ENCODE data around the gene ARL15.

Gene ARL15

GRCh38 chr5:54084696-54085095 is 225.7 kb downstream of the ARL15 start:
- DNase-seq: no peak
- Histone ChIP-seq H3K27me3 (replicated peaks) (no peaks in the 10 kb centered on the region), H3K27ac (no peak overlapping the region), H3K4me3 (ENCODE audit: low read depth, low read length) (no peak overlapping the region), H3K36me3 (replicated peaks) (no peaks in the 10 kb centered on the region)
- in situ Hi-C loops (cut with HindIII; ENCODE audit: low pct_ligation_motif_present, low sequenced_read_pairs): no loop called here
- TF ChIP-seq, protein P1, sequence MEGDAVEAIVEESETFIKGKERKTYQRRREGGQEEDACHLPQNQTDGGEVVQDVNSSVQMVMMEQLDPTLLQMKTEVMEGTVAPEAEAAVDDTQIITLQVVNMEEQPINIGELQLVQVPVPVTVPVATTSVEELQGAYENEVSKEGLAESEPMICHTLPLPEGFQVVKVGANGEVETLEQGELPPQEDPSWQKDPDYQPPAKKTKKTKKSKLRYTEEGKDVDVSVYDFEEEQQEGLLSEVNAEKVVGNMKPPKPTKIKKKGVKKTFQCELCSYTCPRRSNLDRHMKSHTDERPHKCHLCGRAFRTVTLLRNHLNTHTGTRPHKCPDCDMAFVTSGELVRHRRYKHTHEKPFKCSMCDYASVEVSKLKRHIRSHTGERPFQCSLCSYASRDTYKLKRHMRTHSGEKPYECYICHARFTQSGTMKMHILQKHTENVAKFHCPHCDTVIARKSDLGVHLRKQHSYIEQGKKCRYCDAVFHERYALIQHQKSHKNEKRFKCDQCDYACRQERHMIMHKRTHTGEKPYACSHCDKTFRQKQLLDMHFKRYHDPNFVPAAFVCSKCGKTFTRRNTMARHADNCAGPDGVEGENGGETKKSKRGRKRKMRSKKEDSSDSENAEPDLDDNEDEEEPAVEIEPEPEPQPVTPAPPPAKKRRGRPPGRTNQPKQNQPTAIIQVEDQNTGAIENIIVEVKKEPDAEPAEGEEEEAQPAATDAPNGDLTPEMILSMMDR (IDR thresholded peaks at IDR 0.05; ENCODE audit: low read depth, low read length, missing control alignments): no peak

DNA sequence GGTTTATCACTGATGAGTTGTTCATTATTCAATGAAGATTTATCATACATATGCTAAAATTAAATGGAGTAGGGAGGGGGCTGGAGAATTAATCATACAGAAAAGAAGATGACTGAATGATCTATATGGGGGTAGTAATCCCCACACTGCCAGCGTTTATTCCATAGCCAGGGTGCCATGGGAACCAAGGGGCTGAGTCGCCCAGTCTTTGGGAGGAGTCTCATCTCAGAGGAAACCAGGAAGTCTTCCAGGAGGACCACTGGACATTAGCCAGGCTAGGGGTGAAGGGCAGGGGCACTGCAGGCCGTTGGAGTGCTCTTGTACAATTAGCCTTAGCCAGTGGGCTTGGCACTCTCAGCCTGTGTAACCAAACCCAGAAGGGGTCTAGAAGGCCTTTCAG is 226.5 kb downstream of the ARL15 start:
- no peak for DNase-seq
- in situ Hi-C loops (cut with HindIII; ENCODE audit: low pct_ligation_motif_present, low sequenced_read_pairs): no loop called here
- no peaks in the 10 kb centered on the region for H3K27me3 ChIP-seq (replicated peaks)
- TF ChIP-seq, protein P1 (IDR thresholded peaks at IDR 0.05; ENCODE audit: low read depth, low read length, missing control alignments): no peak
- no peak overlapping the region for H3K27ac ChIP-seq
- H3K4me3 ChIP-seq (ENCODE audit: low read depth, low read length): no peak overlapping the region
- no peaks in the 10 kb centered on the region for H3K36me3 ChIP-seq (replicated peaks)

DNA sequence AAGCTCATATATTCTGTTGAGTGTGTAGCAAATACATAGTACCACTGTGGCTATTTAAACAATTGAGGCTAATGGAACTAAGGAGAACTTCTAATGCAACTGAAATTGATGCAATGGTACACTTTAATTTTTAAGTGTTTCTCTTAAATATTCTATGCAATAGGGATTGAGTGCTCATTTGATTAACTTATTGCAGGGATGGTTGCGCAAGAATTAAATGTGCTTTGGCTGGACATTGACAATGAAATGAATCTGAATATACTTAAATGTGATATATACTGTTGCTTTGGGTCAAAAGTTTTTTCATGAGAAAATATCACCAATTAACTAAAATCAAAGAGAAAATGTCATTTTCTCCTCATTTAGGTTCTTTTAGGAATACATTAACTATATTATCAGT is 227.1 kb downstream of the ARL15 start:
- in situ Hi-C loops (cut with HindIII; ENCODE audit: low pct_ligation_motif_present, low sequenced_read_pairs): no loop called here
- Histone ChIP-seq H3K27ac (no peak overlapping the region), H3K27me3 (replicated peaks) (no peaks in the 10 kb centered on the region), H3K36me3 (replicated peaks) (no peaks in the 10 kb centered on the region), H3K4me3 (ENCODE audit: low read depth, low read length) (no peak overlapping the region)
- TF ChIP-seq, protein P1 (IDR thresholded peaks at IDR 0.05; ENCODE audit: low read depth, low read length, missing control alignments): no peak
- no peak for DNase-seq

GRCh38 chr5:54081415-54081814 is 229.0 kb downstream of the ARL15 start:
- Histone ChIP-seq H3K4me3 (ENCODE audit: low read depth, low read length) (no peak overlapping the region), H3K27me3 (replicated peaks) (no peaks in the 10 kb centered on the region), H3K27ac (no peak overlapping the region), H3K36me3 (replicated peaks) (no peaks in the 10 kb centered on the region)
- TF ChIP-seq, protein P1 (IDR thresholded peaks at IDR 0.05; ENCODE audit: low read depth, low read length, missing control alignments): no peak
- DNase-seq: no peak
- in situ Hi-C loops (cut with HindIII; ENCODE audit: low pct_ligation_motif_present, low sequenced_read_pairs): no loop called here

- H3K36me3 ChIP-seq (replicated peaks): no peaks in the 10 kb centered on the region
- no peaks in the 10 kb centered on the region for H3K27me3 ChIP-seq (replicated peaks)
- in situ Hi-C loops (cut with HindIII; ENCODE audit: low pct_ligation_motif_present, low sequenced_read_pairs): no loop called here
- TF ChIP-seq, protein P1 (IDR thresholded peaks at IDR 0.05; ENCODE audit: low read depth, low read length, missing control alignments): no peak
- no peak overlapping the region for H3K4me3 ChIP-seq (ENCODE audit: low read depth, low read length)
- H3K27ac ChIP-seq: no peak overlapping the region
- DNase-seq: no peak
Measured at GRCh38 chr5:54080831-54081230, 229.5 kb downstream of the ARL15 start.

GRCh38 chr5:54073735-54074134 is 236.6 kb downstream of the ARL15 start:
- in situ Hi-C loops (cut with HindIII; ENCODE audit: low pct_ligation_motif_present, low sequenced_read_pairs): no loop called here
- H3K4me3 ChIP-seq (ENCODE audit: low read depth, low read length): no peak overlapping the region
- TF ChIP-seq, protein P1 (IDR thresholded peaks at IDR 0.05; ENCODE audit: low read depth, low read length, missing control alignments): no peak
- no peaks in the 10 kb centered on the region for H3K36me3 ChIP-seq (replicated peaks)
- DNase-seq: no peak
- H3K27ac ChIP-seq: no peak overlapping the region
- H3K27me3 ChIP-seq (replicated peaks): no peaks in the 10 kb centered on the region

Measured in brain microvascular endothelial cell (primary cell).